HL-60 (cell line): ENCODE measurements around the gene VSNL1.

Experiments
- CTCF ChIP-seq: IDR thresholded peaks from one replicate; pipeline ENCODE4 v1.5.1; 2011; ENCODE audit warnings: low read length, control low read depth, inconsistent platforms; ENCODE audit not compliant: insufficient read depth
- GABPA ChIP-seq: IDR thresholded peaks from 2 replicates; pipeline ENCODE4 v1.6.1; 2012; ENCODE audit warnings: low read depth
- POLR2AphosphoS5 ChIP-seq: IDR thresholded peaks from 2 replicates; pipeline ENCODE4 v1.6.1; 2012; ENCODE audit warnings: low read depth
- REST ChIP-seq: IDR thresholded peaks from 2 replicates; pipeline ENCODE4 v1.6.1; 2012; ENCODE audit warnings: low read depth; ENCODE audit not compliant: insufficient replicate concordance

- TF ChIP-seq CTCF (no peak), POLR2AphosphoS5 (no peak), REST (no peak), GABPA (no peak)
Observed at GRCh38 chr2:17520761-17521160, 19.7 kb upstream of the VSNL1 start.
